Stimulated activated CD8-positive, alpha-beta memory T cell treated with anti-CD3 and anti-CD28 coated beads, Interleukin-15, amount 100 ng/mL, for 1 hour (primary cell): Measurements from ENCODE around the gene SPSB2.
"Not testable (repeated sequence)": the region's sequence is repeated elsewhere in the genome, so short reads cannot be mapped to it uniquely, and the experiment has no call there.

ENCODE experiments used
- DNase-seq: peaks from one replicate; pipeline ENCODE4 v3.0.0-alpha.2; 2020; ENCODE audit warnings: low read depth

The SPSB2 gene

DNA sequence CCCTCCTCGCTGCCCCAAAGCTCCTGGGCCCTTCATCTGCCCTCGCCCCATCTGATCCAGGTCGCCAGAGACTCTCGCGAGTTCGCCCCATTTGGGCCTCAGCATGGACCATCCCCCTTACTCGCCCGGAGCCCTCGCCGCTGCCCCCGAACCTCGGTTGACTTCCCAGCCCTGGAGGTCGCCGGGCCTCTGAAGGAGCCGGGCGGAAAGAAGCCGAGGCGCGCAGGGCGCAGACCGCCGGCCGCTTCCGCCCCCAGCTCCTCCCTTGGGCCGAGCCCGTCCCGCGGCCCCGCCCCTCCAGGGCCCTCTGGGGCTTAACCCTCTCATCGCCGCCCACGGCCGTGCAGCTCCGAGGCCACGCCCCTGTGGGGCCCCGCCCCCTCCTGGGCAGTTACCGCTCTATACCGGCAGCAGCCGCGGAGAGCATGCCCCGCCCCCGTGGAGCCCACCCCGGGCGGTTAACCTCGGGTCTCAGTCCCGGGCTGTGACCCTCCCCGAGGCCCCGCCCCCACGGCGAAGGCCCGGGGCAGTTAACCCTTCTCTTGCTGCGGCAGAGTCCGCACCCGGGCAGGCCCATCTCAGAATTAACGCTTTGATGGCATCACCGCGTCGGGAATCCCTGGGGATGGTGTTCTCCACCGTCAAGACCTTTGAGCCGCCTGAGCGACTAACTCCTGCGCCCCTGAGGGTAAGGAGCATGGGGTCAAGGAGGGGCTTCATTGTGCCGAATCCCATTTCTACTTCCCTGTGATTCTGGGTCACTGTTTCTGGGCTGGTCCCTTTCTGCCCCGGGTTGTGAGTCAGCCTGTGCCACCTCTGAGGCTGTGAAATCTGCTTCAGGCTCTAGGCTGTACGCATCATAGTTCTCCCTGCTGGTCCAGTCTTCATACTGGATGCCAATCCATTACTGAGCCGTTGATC is at the start of gene SPSB2:
SPSB2 (minus strand) TSS at position 210 of the 921 bp plus-strand sequence. CDS start 402 bp downstream, outside the sequence.
- DNase-seq, result peak; percentile 99

DNA sequence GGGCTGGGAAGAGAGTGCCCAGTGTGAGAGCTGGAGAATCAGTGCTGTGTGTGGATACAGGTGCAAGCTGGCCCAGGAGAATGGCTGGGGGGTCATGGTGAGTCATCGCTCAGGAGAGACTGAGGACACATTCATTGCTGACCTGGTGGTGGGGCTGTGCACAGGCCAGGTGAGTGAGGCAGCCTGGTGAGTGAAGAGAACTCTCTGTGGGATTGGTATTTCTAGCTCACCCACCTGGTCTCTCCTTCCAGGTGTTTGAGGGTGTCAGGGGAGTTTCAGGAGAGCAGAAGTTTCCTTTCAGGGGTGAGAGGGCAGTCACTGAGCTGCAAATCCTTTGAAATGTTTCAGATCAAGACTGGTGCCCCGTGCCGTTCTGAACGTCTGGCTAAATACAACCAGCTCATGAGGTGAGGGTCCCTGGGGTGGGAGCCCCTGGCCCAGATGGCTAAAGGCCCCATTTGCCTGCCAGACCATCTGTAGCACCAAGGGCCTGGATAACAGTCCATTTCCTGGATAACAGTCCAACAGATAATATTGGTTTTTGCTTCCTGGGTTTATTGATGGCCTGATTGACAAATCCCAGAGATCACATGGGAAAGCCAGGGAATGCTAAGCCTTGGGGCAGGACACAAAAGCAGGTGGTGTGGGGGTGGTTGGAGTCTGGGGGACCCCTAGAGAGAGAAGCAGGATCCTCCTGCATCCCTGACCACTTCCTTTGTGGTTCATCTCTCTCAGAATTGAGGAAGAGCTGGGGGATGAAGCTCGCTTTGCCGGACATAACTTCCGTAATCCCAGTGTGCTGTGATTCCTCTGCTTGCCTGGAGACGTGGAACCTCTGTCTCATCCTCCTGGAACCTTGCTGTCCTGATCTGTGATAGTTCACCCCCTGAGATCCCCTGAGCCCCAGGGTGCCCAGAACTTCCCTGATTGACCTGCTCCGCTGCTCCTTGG is 49.2 kb upstream of the SPSB2 start:
- DNase-seq, result no peak

DNA sequence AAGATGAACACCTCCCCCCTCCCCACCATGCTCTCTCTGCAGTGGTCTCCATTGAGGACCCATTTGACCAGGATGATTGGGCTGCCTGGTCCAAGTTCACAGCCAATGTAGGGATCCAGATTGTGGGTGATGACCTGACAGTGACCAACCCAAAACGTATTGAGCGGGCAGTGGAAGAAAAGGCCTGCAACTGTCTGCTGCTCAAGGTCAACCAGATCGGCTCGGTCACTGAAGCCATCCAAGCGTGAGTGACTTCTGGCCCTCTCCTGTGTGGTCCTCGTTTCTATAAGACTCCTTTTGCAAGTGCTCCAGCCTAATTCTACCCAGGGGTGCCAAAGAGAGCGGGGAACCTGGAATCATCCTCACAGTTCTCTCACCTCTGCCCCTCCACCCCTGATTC is 48.4 kb upstream of the SPSB2 start:
- DNase-seq, result no peak

GRCh38 chr12:6919588-6919987 is 46.5 kb upstream of the SPSB2 start:
- no peak for DNase-seq

- no peak for DNase-seq
These were observed 44.6 kb upstream of the SPSB2 start for GRCh38 chr12:6917491-6918231.

GRCh38 chr12:6916426-6917200 is 43.5 kb upstream of the SPSB2 start:
- no peak for DNase-seq

- DNase-seq, result no peak
These were observed 42.7 kb upstream of the SPSB2 start for GRCh38 chr12:6915789-6916285.

- DNase-seq, result no peak
These were observed 42.1 kb upstream of the SPSB2 start for GRCh38 chr12:6914947-6915788.

GRCh38 chr12:6914246-6914946 is 41.3 kb upstream of the SPSB2 start, which contains the start of gene ENO2:
ENO2 (plus strand) TSS chr12:6914580; CDS start chr12:6915833, 1,253 bp downstream.
- peak; percentile 51 for DNase-seq

DNA sequence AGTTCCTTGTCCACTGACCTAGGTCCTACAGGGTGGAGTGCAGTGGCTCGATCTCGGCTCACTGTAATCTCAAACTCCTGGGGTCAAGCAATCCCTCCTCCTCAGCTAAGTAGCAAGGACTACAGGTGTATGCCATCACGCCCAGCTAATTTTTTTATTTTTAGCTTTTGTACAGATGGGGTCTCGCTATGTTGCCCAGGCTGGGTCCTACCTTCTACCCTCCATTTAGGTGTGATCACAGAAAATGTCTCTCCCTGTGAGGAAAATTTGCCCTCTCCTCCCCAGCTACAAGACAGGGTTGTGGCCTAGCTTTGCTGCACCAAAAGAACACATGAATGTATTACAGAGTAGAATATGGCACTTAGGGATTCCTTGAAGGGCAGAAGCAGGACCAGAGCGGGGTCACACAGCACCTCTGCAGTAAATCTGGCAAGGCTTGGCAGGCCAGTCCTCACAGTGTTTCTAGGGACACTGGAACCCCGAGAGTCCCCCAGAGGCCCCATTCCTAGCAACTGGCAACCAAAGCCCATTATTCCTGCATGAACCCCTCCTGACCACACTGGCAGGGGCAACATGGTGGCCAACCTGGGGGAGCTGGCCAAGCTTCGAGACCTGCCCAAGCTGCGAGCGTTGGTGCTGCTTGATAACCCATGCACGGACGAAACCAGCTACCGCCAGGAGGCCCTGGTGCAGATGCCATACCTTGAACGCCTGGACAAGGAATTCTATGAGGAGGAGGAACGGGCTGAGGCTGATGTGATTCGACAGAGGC is 39.2 kb upstream of the SPSB2 start:
- no peak for DNase-seq

- DNase-seq, result no peak
These were observed 36.5 kb upstream of the SPSB2 start for GRCh38 chr12:6909421-6910145.

GRCh38 chr12:6908141-6908540 is 35.0 kb upstream of the SPSB2 start:
- not testable (repeated sequence) for DNase-seq

DNA sequence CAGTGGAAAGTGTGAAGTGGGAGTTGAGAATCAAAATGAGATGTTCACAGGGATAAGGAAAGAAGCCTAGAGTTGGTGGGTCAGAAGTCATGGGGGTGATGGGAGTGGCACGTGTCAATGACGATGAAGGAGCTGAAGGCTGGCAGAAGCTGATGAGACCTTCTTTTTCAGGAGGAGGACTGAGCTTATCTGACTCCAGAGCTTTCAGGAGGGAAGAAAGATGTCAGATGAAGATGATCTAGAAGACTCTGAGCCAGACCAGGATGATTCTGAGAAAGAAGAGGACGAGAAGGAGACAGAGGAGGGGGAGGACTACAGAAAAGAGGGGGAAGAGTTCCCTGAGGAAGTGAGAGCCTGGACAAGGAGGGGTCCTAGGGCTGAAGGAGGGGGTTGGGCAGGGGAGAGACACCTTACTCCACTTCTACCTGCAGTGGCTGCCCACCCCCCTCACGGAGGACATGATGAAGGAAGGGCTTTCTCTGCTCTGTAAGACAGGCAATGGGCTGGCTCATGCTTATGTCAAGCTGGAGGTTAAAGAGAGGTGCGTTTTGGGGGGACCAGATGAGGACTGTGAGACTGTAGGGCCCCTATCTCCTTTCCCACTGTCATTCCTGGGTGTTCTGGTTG is 32.4 kb upstream of the SPSB2 start:
- no peak for DNase-seq

DNA sequence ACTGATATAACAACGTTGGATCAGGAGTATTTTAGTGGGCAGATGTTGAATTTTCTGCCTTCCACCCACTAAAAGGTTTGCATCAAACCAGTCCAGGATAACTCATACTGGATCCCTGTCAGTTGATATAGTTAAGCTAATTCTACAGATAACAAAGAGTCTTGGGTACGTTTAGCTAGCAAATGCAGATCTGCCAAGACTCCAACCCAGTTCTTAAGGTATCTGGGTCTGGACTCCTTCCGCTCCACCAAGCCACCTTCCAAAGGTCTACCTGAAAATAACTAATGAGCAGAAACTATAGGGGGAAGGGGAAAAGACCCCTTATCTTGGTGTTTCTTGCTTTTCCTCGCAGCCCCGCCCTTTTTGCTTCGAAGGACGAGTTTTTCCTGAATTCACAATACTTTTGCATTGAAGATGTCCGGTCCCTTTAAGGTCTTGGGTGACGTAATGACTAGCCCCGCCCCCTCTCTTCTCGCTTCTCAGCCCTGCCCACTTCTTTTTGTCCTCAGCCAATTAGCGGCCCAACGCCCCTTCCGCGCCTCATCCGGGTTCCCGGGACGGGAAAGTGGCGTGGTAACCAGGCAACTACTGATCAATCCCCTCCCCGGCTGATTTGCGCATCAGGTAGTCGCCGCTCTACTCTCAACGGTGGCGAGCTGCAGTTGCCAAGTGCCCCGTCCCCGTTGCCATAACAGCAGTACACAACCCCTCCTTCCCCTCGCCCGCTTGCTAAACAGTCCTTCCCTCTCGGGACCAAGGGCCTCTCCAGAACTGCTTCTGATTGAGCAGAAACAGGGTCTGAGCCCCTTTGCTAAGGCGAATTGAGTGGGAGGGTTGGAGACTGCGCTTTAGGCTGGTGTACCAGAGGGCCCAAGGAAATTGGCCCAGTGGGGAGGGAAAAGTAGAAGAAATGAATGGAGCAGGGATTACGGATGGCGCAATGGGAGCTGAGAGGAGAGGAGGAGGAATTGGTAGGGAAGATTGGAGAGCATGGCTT is 31.5 kb upstream of the SPSB2 start, which contains the start of gene LRRC23:
LRRC23 (plus strand) TSS at position 543 of the 997 bp plus-strand sequence. CDS start 812 bp downstream, outside the sequence.
- peak; percentile 97 for DNase-seq

DNA sequence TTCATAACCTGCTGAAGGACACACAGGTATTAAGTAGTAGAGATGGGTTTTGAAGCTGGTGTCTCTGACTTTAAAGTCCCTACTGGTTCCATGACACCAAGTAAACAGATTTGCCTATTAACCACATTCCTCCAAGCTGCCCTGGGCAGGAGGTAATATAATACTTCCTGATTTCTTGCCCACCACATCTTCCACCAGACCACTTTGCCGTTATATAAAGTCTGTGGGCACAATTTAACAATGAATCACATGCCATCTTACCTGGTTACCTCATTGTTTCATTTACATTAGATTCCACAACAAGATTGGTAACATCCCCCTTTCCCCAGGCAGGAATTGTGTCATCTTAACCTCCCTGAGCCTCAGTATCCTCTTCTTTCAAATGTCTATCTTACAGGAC is 30.6 kb upstream of the SPSB2 start:
- DNase-seq, result no peak

GRCh38 chr12:6902448-6902847 is 29.3 kb upstream of the SPSB2 start:
- no peak for DNase-seq
